Prostate gland (tissue), 2 donors: ENCODE data around the gene KRT86. TPM values are rescaled to one million over a fixed set of nuclear protein-coding genes. Genes with fewer than 3 reads are reported as not detected.
"Not testable (repeated sequence)": the region's sequence is repeated elsewhere in the genome, so short reads cannot be mapped to it uniquely, and the experiment has no call there.

Source experiments
- DNase-seq: peaks from one replicate; pipeline ENCODE4 v3.0.0-alpha.2; 2019; ENCODE audit warnings: low spot score
- H3K27ac ChIP-seq, 2 donors: fragments of 200-600 bp; sonication (generic); 2 replicates each; pipeline ENCODE4 v1.5.1; 2017 to 2019
- H3K27me3 ChIP-seq: fragments of 200-600 bp; sonication (generic); replicated peaks from 2 replicates; pipeline ENCODE4 v1.5.1; 2019; ENCODE audit not compliant: insufficient read depth
- H3K36me3 ChIP-seq, 2 donors: fragments of 200-600 bp; sonication (generic); 1 replicate in 1 of 2; 2 replicates in 1 of 2; pipeline versions ENCODE4 v1.5.1 to v1.8.1; 2017 to 2019
- H3K4me1 ChIP-seq: fragments of 200-600 bp; sonication (generic); replicated peaks from 2 replicates; pipeline ENCODE4 v1.5.1; 2019
- H3K4me3 ChIP-seq, 2 donors: fragments of 200-600 bp; sonication (generic); 2 replicates each; pipeline ENCODE4 v1.5.1; 2017 to 2019
- H3K9me3 ChIP-seq: fragments of 200-600 bp; sonication (generic); 2 replicates; pipeline ENCODE4 v1.5.1; 2017
- CTCF ChIP-seq, 4 experiments: fragments of 200-600 bp in 2 of 4; fragments of 450-650 bp in 2 of 4; sonication (generic) in 2 of 4; IDR thresholded peaks; 1 replicate in 3 of 4; 2 replicates in 1 of 4; pipeline ENCODE4 v1.5.1; 2016 to 2019; ENCODE audit warnings: antibody characterized with exemption in 4 of 4, mild to moderate bottlenecking in 2 of 4, moderate library complexity in 2 of 4
- POLR2A ChIP-seq: fragments of 450-650 bp; IDR thresholded peaks from one replicate; pipeline ENCODE4 v1.6.1; 2016; ENCODE audit warnings: antibody characterized with exemption, mild to moderate bottlenecking
- POLR2AphosphoS5 ChIP-seq: sonication (generic); formaldehyde crosslinking; IDR thresholded peaks from one replicate; pipeline ENCODE4 v1.6.1; 2017; ENCODE audit warnings: antibody characterized with exemption
- WGBS: methylation state at CpG from one replicate; pipeline ENCODE4 v1.1.5; 2018; 5-methylcytosine and 5-hydroxymethylcytosine counted together
- intact Hi-C: fragments of 100-400 bp; cut with DNase I; formaldehyde crosslinking; loops from one replicate; pipeline ENCODE4 v1.14.2; 2022
- total RNA-seq, 2 donors: library from RNA; depleted of rRNA; stranded (reverse); fragments of >200 nt; gene quantifications; one replicate each; pipeline ENCODE4 v1.1.0, GENCODE V29; 2016

Gene KRT86
- total RNA-seq, 2 donors from 2014 or later: 0.27 to 0.85 TPM

DNA sequence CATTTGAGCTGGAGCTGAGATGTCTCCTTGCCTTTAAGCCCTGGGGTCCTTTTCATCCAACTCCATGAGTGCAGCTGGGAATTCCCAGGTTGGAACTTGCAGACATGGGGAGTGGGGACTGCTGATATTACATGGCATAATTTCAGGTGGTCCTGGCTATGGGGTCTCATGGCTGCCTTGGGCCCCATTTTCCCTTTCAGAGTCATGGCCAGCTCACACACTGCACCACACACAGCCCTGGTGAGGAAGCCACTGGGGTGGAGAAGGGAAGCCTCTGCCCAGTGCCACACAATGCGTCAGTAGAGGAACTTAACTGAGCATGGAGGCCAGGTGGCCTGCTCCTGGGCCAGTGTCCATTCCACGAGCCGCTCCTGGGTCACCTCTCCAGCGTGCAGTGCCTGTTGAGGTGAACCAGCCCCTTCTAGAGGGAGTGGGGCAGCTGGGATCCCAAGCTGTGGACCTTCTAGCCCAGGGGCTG is 17.3 kb upstream of the KRT86 start:
- no peak for DNase-seq
- Histone ChIP-seq H3K27me3 (peaks cover 1% of the 10 kb centered on the region), H3K9me3 (no peaks in the 10 kb centered on the region), H3K4me1 (no peaks in the 10 kb centered on the region), H3K27ac (no peak overlapping the region), H3K36me3 (no peaks in the 10 kb centered on the region), H3K4me3 (no peak overlapping the region)
- 95% methylated on average over 4 of the region's 4 CpGs for WGBS
- intact Hi-C loops: no loop called here
- no peak for TF ChIP-seq CTCF (IDR thresholded peaks at IDR 0.05)
- no peak for TF ChIP-seq POLR2A
- no peak for TF ChIP-seq POLR2AphosphoS5

DNA sequence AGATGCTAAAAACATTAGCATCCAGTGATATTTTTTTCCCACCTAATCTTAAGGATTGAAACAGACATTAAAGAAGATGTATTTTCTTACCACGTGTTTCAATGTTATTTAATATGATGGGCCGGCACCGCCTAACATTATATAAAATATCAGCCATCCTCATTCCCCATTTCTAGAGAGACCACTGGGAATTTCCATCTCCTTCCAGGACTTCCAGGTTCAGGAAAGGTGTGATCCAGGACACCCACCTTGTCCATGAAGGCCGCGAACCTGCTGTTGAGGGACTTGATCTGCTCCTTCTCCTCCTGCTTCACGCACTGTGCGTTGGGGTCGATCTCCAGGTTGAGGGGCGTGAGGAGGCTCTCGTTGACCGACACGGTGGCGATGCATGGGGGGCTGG is 16.5 kb upstream of the KRT86 start:
- intact Hi-C loops: not testable (repeated sequence)

DNA sequence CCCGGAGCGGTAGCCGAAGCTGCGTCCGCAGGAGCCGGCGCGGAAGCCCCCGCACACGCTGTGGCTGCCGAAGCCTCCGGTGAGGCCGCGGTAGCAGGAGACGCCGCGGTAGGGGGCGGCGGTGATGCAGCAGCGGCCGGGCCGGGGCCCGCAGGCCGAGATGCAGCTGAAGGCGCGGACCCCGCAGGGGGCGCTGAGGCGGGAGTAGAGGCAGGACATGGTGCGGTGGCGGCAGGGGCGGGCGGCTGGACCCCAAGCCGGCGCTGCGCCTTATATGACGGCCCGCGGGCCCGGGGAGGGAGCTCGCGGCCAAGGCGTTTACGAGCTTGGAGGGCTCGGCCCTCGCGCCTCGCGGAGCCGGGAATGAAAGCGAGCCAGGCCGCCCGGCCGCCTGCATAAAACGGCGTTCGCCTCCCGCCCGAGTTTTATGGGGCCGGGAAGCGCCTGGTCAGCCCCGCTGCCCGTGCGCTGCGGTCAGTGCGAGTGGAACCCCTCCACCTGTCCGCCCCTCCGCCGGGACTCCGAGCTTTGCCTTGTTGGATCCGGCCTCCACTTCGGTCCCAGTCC is 16.0 kb upstream of the KRT86 start:
- Histone ChIP-seq H3K4me3 (no peak overlapping the region), H3K27me3 (peaks cover 1% of the 10 kb centered on the region), H3K27ac (no peak overlapping the region), H3K9me3 (no peaks in the 10 kb centered on the region), H3K4me1 (no peaks in the 10 kb centered on the region), H3K36me3 (no peaks in the 10 kb centered on the region)
- no peak for TF ChIP-seq CTCF (IDR thresholded peaks at IDR 0.05)
- TF ChIP-seq POLR2AphosphoS5: no peak
- TF ChIP-seq POLR2A: no peak
- 23% methylated on average over 57 of the region's 72 CpGs for WGBS
- intact Hi-C loops: no loop called here
- DNase-seq: no peak

More for the DNA sequence above, 16.5 kb upstream of the KRT86 start:
- H3K9me3 ChIP-seq, DNase-seq, H3K4me1 ChIP-seq, H3K27ac ChIP-seq, H3K4me3 ChIP-seq, H3K27me3 ChIP-seq, H3K36me3 ChIP-seq: not testable (repeated sequence)
- WGBS: 89% methylated on average over 9 of the region's 13 CpGs

GRCh38 chr12:52259657-52260243 is 14.7 kb upstream of the KRT86 start:
- Histone ChIP-seq H3K36me3 (no peaks in the 10 kb centered on the region), H3K27ac (no peak overlapping the region), H3K9me3 (no peaks in the 10 kb centered on the region), H3K27me3 (peaks cover 1% of the 10 kb centered on the region), H3K4me3 (no peak overlapping the region), H3K4me1 (no peaks in the 10 kb centered on the region)
- TF ChIP-seq POLR2AphosphoS5 (no peak), POLR2A (no peak), CTCF (IDR thresholded peaks at IDR 0.05) (no peak)
- no peak for DNase-seq
- 83% methylated on average over 6 of the region's 6 CpGs for WGBS
- intact Hi-C loops: no loop called here

DNA sequence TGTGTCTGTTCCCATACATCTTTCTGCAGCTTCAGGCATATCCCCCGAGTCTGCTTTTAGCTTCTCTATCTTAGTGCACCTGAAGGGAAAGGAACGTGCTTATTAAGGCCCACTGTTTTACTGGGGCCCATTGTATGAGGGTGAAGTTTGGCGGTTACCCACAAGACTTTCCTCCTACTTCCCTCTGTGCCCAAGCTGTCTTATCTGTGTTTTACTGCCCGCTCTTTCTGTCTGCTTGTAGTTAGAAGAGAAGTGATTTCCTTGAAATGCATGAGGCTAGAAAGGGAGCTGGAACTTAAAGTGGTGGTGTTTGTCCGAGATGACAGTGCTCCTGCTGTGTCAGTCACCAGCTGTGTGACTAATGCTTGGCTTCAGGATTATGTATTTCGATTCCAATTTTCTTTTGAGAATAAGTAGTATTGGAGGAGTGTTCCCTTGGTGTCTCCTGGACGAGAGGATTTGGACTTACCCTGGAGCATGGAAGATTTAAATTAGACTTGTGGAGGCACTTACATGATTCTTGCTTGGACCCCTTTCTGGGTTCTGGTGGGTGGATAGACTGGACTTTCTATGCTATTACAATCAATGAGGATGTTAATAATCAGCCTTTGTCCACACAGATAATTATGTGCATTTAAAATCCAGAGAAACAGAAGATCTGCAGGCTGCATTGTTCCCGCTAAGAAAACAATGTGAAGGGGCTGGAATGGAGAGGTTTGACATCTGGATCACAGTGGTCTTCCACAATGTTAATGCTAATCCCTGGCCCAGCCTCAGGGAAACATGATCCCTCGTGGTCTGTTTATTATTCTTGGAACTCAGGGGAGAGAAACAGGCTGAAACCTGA is 13.9 kb upstream of the KRT86 start:
- H3K9me3 ChIP-seq: no peaks in the 10 kb centered on the region
- 59% methylated on average over 9 of the region's 9 CpGs for WGBS
- intact Hi-C loops: no loop called here
- DNase-seq: no peak
- no peaks in the 10 kb centered on the region for H3K36me3 ChIP-seq
- H3K4me1 ChIP-seq: no peaks in the 10 kb centered on the region
- no peak for TF ChIP-seq CTCF (IDR thresholded peaks at IDR 0.05)
- no peak for TF ChIP-seq POLR2A
- TF ChIP-seq POLR2AphosphoS5: no peak
- no peak overlapping the region for H3K4me3 ChIP-seq
- no peak overlapping the region for H3K27ac ChIP-seq
- H3K27me3 ChIP-seq: peaks cover 1% of the 10 kb centered on the region
